ENCODE results near the gene GJB4.
"Not testable (repeated sequence)": the region's sequence is repeated elsewhere in the genome, so short reads cannot be mapped to it uniquely, and the experiment has no call there.

The GJB4 gene

GRCh38 chr1:34736692-34737091, 22.8 kb upstream of the GJB4 start:
- Histone ChIP-seq H3K27me3 (ENCODE audit: low read depth, low read length) (no peaks in the 10 kb centered on the region), H4K20me1 (ENCODE audit: insufficient read depth, low read length) (no peaks in the 10 kb centered on the region), H3K9ac (ENCODE audit: low read length) (no peak overlapping the region), H3K36me3 (replicated peaks; ENCODE audit: low read depth, low read length) (no peaks in the 10 kb centered on the region), H3K4me2 (ENCODE audit: low read length) (no peak overlapping the region), H3K79me2 (ENCODE audit: low read length) (no peaks in the 10 kb centered on the region), H3K9me3 (ENCODE audit: insufficient read depth, low read length) (no peaks in the 10 kb centered on the region), H3K4me1 (ENCODE audit: low read length) (no peaks in the 10 kb centered on the region), H2AFZ (ENCODE audit: low read depth, low read length) (no peak overlapping the region), H3K4me3 (ENCODE audit: low read length) (no peak overlapping the region), H3K27ac (ENCODE audit: low read length) (no peak overlapping the region)
- TF ChIP-seq CTCF (IDR thresholded peaks at IDR 0.05; ENCODE audit: low read depth, low read length): no peak
- TF ChIP-seq EZH2phosphoT487 (IDR thresholded peaks at IDR 0.05; ENCODE audit: low read depth): no peak

DNA sequence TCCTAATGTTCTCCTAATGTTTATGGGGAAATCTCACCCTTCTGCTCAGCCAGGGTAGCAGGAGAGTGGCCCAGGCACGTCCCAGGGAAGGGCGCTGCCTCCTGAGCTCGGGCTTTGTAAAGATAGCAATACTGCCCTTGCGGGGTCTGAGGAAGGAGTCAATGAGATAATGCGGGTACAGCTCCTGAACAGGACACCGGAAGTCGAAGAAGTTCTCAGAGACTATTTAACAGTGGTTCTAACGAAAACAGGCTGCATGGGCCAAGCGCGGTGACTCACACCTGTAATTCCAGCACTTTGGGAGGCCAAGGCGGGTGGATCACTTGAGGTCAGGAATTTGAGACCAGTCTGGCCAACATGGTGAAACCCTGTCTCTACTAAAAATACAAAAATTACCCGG, 22.3 kb upstream of the GJB4 start:
- H3K9me3 ChIP-seq (ENCODE audit: insufficient read depth, low read length); H4K20me1 ChIP-seq (ENCODE audit: insufficient read depth, low read length); H3K4me3 ChIP-seq (ENCODE audit: low read length); H3K36me3 ChIP-seq (replicated peaks; ENCODE audit: low read depth, low read length); H3K4me2 ChIP-seq (ENCODE audit: low read length); H3K9ac ChIP-seq (ENCODE audit: low read length); H3K27me3 ChIP-seq (ENCODE audit: low read depth, low read length); H3K79me2 ChIP-seq (ENCODE audit: low read length); H2AFZ ChIP-seq (ENCODE audit: low read depth, low read length); H3K27ac ChIP-seq (ENCODE audit: low read length); H3K4me1 ChIP-seq (ENCODE audit: low read length): not testable (repeated sequence)

- H2AFZ ChIP-seq (ENCODE audit: low read depth, low read length): no peak overlapping the region
- no peaks in the 10 kb centered on the region for H3K27me3 ChIP-seq (ENCODE audit: low read depth, low read length)
- no peak for TF ChIP-seq CTCF (IDR thresholded peaks at IDR 0.05; ENCODE audit: low read depth, low read length)
- no peak for TF ChIP-seq EZH2phosphoT487 (IDR thresholded peaks at IDR 0.05; ENCODE audit: low read depth)
Observed at GRCh38 chr1:34739613-34740012, 19.9 kb upstream of the GJB4 start.

DNA sequence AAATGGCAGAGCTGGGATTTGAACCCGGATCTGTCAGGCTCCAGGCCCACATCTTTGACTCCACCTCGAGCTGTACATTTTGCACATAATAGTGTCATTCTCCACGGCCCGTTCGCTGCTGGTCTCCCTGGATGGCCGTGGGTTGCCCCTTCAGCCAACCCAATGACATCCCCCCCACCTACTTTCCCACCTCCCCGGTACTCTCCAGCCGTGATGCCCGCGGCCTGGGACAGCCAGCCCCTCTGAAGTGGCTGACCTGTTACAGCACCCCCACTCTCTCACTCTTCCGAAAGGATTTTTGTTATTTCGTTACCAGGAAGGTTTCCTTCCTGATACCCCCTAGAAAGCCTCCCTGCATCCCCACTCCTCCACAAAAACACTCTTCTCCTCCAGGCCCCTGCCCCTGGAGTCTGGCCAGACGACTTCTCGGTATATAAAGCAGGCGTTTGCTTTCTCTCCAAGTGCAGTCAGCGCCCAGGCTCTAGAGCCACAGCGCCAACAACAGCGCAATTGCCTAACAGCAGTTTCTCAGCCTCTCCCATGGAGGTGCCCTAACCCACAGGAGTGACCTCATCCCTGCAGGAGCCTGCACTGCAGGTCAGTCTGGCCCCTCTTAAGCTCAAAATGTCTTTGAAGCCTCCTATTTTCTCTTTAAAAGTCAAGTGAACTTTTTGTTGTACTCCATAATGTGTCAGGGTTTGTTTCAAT, 19.2 kb upstream of the GJB4 start:
- Histone ChIP-seq H3K4me3 (ENCODE audit: low read length) (no peak overlapping the region), H3K9ac (ENCODE audit: low read length) (no peak overlapping the region), H2AFZ (ENCODE audit: low read depth, low read length) (no peak overlapping the region), H3K9me3 (ENCODE audit: insufficient read depth, low read length) (no peaks in the 10 kb centered on the region), H3K36me3 (replicated peaks; ENCODE audit: low read depth, low read length) (no peaks in the 10 kb centered on the region), H3K27ac (ENCODE audit: low read length) (no peak overlapping the region), H3K27me3 (ENCODE audit: low read depth, low read length) (no peaks in the 10 kb centered on the region), H3K4me1 (ENCODE audit: low read length) (no peaks in the 10 kb centered on the region), H4K20me1 (ENCODE audit: insufficient read depth, low read length) (no peaks in the 10 kb centered on the region), H3K79me2 (ENCODE audit: low read length) (no peaks in the 10 kb centered on the region), H3K4me2 (ENCODE audit: low read length) (no peak overlapping the region)
- TF ChIP-seq EZH2phosphoT487 (IDR thresholded peaks at IDR 0.05; ENCODE audit: low read depth) (no peak), CTCF (IDR thresholded peaks at IDR 0.05; ENCODE audit: low read depth, low read length) (no peak)

More at GRCh38 chr1:34739613-34740012, 19.9 kb upstream of the GJB4 start:
- H4K20me1 ChIP-seq (ENCODE audit: insufficient read depth, low read length): no peaks in the 10 kb centered on the region
- no peaks in the 10 kb centered on the region for H3K79me2 ChIP-seq (ENCODE audit: low read length)
- no peaks in the 10 kb centered on the region for H3K4me1 ChIP-seq (ENCODE audit: low read length)
- H3K36me3 ChIP-seq (replicated peaks; ENCODE audit: low read depth, low read length): no peaks in the 10 kb centered on the region
- H3K9ac ChIP-seq (ENCODE audit: low read length): no peak overlapping the region
- no peak overlapping the region for H3K4me3 ChIP-seq (ENCODE audit: low read length)
- H3K4me2 ChIP-seq (ENCODE audit: low read length): no peak overlapping the region
- no peak overlapping the region for H3K27ac ChIP-seq (ENCODE audit: low read length)
- H3K9me3 ChIP-seq (ENCODE audit: insufficient read depth, low read length): no peaks in the 10 kb centered on the region
